ENCODE data around the gene PCDHGA8.
"Not testable (repeated sequence)": the region's sequence is repeated elsewhere in the genome, so short reads cannot be mapped to it uniquely, and the experiment has no call there.

Gene PCDHGA8

DNA sequence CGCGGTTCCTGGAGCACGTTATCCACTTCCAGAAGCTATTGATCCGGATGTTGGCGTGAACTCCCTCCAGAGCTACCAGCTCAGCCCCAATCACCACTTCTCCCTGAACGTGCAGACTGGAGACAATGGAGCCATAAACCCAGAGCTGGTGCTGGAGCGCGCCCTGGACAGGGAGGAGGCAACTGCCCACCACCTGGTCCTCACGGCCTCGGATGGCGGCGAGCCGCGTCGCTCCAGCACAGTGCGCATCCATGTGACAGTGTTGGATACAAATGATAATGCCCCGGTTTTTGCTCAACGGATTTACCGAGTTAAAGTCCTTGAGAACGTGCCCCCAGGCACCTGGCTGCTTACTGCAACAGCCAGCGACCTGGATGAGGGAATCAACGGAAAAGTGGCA, 11.0 kb downstream of the PCDHGA8 start:
- no peak for DNase-seq (ENCODE audit: low read depth)

DNA sequence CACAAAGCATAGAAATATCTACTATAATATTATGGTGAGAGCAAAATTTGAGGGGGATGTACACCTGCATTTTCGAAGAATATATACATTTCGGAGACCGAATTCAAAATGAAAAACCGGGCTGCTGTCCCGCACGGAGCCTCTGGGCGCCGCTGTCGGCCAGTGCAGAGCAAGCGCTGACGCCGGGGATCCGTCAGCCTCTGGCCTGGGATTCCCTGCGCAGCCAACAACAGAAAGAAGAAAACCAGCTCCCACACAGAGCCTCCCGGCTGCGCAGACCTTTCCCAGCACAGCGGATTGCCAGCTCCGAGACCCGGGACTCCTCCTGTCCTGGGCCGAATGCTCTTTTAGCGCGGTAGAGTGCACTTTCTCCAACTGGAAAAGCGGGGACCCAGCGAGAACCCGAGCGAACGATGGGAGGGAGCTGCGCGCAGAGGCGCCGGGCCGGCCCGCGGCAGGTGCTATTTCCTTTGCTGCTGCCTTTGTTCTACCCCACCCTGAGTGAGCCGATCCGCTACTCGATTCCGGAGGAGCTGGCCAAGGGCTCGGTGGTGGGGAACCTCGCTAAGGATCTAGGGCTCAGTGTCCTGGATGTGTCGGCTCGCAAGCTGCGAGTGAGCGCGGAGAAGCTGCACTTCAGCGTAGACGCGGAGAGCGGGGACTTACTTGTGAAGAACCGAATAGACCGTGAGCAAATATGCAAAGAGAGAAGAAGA, 15.5 kb downstream of the PCDHGA8 start, which contains the start of gene PCDHGB6:
Gene PCDHGB6 (plus strand): TSS at position 232 of the 716 bp plus-strand sequence. CDS start 182 bp downstream, at position 414.
- DNase-seq (ENCODE audit: low read depth), result peak; percentile 24

DNA sequence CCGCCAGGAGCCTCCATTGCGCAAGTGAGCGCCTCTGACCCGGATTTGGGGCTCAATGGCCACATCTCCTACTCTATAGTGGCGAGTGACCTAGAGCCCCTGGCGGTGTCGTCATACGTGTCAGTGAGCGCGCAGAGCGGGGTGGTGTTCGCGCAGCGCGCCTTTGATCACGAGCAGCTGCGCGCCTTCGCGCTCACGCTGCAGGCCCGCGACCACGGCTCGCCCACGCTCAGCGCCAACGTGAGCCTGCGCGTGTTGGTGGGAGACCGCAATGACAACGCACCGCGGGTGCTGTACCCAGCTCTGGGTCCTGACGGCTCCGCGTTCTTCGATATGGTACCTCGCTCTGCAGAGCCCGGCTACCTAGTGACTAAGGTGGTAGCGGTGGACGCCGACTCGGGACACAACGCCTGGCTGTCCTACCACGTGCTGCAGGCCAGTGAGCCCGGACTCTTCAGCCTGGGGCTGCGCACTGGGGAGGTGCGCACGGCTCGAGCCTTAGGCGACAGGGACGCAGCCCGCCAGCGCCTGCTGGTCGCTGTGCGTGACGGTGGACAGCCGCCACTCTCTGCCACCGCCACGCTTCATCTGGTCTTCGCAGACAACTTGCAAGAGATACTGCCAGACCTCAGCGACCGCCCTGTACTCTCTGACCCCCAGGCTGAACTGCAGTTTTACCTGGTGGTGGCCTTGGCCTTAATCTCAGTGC, 17.3 kb downstream of the PCDHGA8 start:
- no peak for DNase-seq (ENCODE audit: low read depth)

DNA sequence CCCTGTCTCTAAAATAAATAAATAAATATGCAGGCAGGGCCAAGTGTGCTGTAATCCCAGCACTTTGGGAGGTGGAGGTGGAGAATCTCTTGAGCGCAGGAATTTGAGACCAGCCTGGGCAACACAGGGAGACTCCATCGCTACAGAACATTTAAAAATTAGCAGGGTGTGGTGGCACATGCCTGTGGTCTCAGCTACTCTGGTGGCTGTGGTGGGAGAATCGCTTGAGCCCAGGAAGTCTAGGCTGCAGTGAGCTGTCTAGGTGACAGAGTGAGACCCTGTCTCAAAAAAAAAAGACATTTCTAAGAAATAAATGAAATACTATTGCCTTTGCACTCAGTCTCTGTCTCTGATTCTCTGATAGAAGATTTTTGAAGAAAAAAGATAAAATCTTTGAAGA, 19.1 kb downstream of the PCDHGA8 start:
- DNase-seq (ENCODE audit: low read depth), result no peak

DNA sequence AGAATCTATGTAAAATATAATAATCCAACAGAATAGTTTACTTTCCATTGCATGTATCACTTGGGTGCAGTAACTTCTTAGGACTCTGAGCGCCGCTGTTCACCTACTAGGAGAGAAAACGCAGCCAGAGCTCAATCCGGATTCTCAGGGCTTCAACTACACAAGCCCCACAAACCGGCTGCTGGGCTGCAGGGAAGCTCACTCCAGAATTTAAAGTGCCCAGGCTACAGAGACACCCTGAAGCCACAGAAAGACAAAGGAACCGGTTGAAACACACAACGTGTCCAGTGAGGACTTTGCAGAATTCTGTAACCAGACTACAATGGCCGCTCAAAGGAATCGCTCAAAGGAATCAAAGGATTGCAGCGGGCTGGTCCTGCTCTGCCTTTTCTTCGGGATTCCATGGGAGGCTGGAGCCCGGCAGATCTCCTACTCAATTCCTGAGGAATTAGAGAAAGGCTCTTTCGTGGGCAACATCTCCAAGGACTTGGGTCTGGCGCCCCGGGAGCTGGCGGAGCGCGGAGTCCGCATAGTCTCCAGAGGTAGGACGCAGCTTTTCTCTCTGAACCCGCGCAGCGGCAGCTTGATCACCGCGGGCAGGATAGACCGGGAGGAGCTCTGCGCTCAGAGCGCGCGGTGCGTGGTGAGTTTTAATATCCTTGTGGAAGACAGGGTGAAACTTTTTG, 20.6 kb downstream of the PCDHGA8 start, which contains the start of gene PCDHGA10:
Gene PCDHGA10 (plus strand): TSS at position 134 of the 686 bp plus-strand sequence. CDS start 189 bp downstream, at position 323.
- DNase-seq (ENCODE audit: low read depth), result peak; percentile 43

DNA sequence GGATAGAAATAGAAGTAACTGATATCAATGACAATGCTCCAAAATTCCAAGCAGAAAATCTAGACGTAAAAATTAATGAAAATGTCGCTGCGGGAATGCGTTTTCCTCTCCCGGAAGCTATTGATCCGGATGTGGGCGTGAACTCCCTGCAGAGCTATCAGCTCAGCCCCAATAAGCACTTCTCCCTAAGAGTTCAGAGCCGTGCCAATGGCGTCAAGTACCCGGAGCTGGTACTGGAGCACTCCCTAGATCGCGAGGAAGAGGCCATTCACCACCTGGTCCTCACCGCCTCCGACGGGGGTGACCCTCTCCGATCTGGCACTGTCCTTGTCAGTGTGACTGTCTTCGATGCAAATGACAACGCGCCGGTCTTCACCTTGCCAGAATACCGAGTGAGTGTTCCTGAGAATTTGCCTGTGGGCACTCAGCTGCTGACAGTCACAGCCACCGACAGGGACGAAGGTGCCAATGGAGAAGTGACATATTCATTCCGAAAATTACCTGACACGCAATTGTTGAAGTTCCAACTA, 21.2 kb downstream of the PCDHGA8 start:
- DNase-seq (ENCODE audit: low read depth), result no peak

DNA sequence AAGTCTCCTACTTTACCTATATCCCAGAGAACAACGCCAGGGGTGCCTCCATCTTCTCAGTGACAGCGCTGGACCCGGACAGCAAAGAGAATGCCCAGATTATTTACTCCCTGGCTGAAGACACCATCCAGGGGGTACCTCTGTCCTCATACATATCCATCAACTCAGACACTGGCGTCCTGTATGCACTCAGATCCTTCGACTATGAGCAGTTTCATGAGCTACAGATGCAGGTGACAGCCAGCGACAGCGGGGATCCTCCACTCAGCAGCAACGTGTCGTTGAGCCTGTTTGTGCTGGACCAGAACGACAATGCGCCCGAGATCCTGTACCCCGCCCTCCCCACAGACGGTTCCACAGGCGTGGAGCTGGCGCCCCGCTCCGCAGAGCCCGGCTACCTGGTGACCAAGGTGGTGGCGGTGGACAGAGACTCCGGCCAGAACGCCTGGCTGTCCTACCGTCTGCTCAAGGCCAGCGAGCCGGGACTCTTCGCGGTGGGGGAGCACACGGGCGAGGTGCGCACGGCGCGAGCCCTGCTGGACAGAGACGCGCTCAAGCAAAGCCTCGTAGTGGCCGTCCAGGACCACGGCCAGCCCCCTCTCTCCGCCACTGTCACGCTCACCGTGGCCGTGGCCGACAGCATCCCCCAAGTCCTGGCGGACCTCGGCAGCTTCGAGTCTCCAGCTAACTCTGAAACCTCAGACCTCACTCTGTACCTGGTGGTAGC, 22.3 kb downstream of the PCDHGA8 start:
- DNase-seq (ENCODE audit: low read depth), result not testable (repeated sequence)

DNA sequence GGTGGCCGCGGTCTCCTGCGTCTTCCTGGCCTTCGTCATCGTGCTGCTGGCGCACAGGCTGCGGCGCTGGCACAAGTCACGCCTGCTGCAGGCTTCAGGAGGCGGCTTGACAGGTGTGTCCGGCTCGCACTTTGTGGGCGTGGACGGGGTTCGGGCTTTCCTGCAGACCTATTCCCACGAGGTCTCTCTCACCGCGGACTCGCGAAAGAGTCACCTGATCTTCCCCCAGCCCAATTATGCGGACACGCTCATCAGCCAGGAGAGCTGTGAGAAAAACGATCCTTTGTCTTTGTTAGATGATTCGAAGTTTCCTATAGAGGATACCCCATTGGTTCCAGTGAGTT, 22.8 kb downstream of the PCDHGA8 start:
- not testable (repeated sequence) for DNase-seq (ENCODE audit: low read depth)

DNA sequence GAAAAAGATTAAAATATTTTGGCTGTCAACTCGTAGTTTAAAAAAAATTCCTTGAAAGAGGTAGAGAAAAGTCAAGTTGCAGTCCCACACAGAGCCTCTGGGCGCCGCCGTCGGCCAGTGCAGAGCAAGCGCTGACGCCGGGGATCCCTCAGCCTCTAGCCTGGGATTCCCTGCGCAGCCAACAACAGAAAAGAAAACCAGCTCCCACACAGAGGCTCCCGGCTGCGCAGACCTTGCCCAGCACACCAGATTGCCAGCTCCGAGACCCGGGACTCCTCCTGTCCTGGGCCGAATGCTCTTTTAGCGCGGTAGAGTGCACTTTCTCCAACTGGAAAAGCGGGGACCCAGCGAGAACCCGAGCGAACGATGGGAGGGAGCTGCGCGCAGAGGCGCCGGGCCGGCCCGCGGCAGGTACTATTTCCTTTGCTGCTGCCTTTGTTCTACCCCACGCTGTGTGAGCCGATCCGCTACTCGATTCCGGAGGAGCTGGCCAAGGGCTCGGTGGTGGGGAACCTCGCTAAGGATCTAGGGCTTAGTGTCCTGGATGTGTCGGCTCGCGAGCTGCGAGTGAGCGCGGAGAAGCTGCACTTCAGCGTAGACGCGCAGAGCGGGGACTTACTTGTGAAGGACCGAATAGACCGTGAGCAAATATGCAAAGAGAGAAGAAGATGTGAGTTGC, 25.2 kb downstream of the PCDHGA8 start, which contains the start of gene PCDHGB7:
Gene PCDHGB7 (plus strand): TSS at position 184 of the 679 bp plus-strand sequence. CDS start 183 bp downstream, at position 367.
- DNase-seq (ENCODE audit: low read depth), result peak; percentile 33

DNA sequence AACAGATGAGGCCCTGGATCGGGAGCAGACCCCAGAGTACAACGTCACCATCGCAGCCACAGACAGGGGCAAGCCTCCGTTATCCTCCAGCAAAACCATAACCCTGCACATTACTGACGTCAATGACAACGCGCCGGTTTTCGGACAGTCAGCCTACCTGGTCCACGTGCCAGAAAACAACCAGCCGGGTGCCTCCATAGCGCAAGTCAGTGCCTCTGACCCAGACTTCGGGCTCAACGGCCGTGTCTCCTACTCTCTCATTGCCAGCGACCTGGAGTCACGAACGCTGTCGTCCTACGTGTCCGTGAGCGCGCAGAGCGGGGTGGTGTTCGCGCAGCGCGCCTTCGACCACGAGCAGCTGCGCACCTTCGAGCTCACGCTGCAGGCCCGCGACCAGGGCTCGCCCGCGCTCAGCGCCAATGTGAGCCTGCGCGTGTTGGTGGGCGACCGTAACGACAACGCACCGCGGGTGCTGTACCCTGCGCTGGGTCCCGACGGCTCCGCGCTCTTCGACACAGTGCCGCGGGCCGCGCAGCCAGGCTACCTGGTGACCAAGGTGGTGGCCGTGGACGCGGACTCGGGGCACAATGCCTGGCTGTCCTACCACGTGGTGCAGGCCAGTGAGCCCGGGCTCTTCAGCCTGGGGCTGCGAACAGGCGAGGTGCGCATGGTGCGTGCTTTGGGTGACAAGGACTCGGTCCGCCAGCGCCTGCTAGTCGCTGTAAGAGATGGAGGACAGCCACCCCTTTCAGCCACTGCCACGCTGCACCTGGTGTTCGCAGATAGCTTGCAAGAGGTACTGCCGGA, 26.8 kb downstream of the PCDHGA8 start:
- DNase-seq (ENCODE audit: low read depth), result no peak

DNA sequence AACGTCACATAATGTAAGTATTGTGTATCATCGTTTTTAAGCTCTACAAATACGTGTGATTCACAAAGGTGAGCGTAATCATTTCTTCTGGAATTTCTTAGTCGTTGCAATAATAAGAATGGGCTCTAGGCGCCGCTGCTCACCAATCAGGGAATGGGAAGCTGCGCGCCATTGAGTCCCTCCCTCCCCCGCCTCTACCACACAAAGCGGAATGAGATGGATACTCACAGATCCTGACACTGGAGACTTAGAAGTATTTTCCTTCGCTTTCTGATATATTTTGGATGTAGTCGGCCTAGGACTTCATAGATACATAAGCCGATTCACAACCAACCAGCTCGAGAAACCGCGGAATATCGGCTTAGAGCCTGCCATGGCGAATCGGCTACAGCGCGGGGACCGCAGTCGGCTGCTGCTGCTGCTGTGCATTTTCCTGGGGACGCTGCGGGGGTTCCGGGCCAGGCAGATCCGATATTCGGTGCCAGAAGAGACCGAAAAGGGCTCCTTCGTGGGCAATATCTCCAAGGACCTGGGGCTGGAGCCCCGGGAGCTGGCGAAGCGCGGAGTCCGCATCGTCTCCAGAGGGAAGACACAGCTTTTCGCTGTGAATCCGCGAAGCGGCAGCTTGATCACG, 28.5 kb downstream of the PCDHGA8 start, which contains the start of gene PCDHGA11:
Gene PCDHGA11 (plus strand): TSS at position 197 of the 634 bp plus-strand sequence. CDS start 177 bp downstream, at position 374.
- no peak for DNase-seq (ENCODE audit: low read depth)

DNA sequence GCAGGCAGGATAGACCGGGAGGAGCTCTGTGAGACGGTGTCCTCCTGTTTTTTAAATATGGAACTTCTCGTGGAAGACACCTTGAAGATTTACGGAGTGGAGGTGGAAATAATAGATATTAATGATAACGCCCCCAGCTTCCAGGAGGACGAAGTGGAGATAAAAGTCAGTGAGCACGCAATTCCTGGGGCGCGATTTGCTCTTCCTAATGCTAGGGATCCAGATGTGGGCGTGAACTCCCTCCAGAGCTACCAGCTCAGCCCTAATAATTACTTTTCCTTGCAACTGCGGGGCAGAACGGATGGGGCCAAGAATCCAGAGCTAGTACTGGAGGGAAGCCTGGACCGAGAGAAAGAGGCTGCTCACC, 29.0 kb downstream of the PCDHGA8 start:
- no peak for DNase-seq (ENCODE audit: low read depth)

DNA sequence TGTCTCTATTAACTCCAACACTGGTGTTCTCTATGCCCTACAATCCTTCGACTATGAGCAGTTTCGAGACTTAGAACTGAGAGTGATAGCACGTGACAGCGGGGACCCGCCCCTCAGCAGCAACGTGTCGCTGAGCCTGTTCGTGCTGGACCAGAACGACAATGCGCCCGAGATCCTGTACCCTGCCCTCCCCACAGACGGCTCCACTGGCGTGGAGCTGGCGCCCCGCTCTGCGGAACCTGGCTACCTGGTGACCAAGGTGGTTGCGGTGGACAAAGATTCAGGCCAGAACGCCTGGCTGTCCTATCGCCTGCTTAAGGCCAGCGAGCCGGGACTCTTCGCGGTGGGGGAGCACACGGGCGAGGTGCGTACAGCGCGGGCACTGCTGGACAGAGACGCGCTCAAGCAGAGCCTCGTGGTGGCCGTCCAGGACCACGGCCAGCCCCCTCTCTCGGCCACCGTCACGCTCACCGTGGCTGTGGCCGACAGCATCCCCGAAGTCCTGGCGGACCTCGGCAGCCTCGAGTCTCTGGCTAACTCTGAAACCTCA, 30.4 kb downstream of the PCDHGA8 start:
- DNase-seq (ENCODE audit: low read depth), result no peak

DNA sequence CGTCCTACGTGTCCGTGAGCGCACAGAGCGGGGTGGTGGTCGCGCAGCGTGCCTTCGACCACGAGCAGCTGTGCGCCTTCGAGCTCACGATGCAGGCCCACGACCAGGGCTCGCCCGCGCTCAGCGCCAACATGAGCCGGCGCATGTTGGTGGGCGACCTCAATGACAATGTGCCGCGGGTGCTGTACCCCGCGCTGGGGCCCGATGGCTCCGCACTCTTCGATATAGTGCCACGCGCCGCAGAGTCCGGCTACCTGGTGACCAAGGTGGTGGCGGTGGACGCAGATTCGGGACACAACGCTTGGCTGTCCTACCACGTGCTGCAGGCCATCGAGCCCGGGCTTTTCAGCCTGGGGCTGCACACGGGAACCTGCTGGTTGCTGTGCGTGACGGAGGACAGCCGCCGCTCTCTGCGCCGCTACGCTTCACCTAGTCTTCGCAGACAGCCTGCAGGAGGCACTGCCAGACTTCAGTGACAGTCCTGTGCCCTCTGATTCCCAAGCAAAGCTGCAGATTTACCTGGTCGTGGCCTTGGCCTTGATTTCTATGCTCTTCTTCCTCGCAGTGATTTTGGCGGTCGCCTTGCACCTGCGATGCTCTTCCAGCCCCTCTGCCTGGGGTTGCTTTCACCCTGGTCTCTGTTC, 35.5 kb downstream of the PCDHGA8 start:
- no peak for DNase-seq (ENCODE audit: low read depth)

DNA sequence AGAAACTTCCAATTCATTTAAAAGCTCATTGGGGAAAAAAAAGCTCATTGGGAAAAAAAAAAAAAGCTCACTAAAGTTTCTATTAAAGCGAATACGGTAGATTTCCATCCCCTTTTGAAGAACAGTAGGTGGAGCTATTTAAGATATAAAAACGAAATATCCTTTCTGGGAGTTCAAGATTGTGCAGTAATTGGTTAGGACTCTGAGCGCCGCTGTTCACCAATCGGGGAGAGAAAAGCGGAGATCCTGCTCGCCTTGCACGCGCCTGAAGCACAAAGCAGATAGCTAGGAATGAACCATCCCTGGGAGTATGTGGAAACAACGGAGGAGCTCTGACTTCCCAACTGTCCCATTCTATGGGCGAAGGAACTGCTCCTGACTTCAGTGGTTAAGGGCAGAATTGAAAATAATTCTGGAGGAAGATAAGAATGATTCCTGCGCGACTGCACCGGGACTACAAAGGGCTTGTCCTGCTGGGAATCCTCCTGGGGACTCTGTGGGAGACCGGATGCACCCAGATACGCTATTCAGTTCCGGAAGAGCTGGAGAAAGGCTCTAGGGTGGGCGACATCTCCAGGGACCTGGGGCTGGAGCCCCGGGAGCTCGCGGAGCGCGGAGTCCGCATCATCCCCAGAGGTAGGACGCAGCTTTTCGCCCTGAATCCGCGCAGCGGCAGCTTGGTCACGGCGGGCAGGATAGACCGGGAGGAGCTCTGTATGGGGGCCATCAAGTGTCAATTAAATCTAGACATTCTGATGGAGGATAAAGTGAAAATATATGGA, 38.1 kb downstream of the PCDHGA8 start, which contains the start of gene PCDHGA12:
Gene PCDHGA12 (plus strand): TSS at position 176 of the 782 bp plus-strand sequence. CDS start 253 bp downstream, at position 429.
- no peak for DNase-seq (ENCODE audit: low read depth)

DNA sequence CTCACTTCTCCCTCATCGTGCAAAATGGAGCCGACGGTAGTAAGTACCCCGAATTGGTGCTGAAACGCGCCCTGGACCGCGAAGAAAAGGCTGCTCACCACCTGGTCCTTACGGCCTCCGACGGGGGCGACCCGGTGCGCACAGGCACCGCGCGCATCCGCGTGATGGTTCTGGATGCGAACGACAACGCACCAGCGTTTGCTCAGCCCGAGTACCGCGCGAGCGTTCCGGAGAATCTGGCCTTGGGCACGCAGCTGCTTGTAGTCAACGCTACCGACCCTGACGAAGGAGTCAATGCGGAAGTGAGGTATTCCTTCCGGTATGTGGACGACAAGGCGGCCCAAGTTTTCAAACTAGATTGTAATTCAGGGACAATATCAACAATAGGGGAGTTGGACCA, 38.9 kb downstream of the PCDHGA8 start:
- no peak for DNase-seq (ENCODE audit: low read depth)

DNA sequence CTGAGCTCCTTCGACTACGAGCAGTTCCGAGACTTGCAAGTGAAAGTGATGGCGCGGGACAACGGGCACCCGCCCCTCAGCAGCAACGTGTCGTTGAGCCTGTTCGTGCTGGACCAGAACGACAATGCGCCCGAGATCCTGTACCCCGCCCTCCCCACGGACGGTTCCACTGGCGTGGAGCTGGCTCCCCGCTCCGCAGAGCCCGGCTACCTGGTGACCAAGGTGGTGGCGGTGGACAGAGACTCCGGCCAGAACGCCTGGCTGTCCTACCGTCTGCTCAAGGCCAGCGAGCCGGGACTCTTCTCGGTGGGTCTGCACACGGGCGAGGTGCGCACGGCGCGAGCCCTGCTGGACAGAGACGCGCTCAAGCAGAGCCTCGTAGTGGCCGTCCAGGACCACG, 39.9 kb downstream of the PCDHGA8 start:
- DNase-seq (ENCODE audit: low read depth), result not testable (repeated sequence)

DNA sequence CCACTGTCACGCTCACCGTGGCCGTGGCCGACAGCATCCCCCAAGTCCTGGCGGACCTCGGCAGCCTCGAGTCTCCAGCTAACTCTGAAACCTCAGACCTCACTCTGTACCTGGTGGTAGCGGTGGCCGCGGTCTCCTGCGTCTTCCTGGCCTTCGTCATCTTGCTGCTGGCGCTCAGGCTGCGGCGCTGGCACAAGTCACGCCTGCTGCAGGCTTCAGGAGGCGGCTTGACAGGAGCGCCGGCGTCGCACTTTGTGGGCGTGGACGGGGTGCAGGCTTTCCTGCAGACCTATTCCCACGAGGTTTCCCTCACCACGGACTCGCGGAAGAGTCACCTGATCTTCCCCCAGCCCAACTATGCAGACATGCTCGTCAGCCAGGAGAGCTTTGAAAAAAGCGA, 40.3 kb downstream of the PCDHGA8 start:
- DNase-seq (ENCODE audit: low read depth), result not testable (repeated sequence)

All from activated T-cell treated with anti-CD3 and anti-CD28 coated beads for 24 hours (primary cell).